Measurements from ENCODE around the gene PTPRM.

GRCh38 chr18:8322486-8322885 is 755.4 kb downstream of the PTPRM start:
- TF ChIP-seq CTCF (IDR thresholded peaks at IDR 0.05): no peak
- no peak for TF ChIP-seq POLR2AphosphoS5 (IDR thresholded peaks at IDR 0.05)
- TF ChIP-seq EP300 (IDR thresholded peaks at IDR 0.05; ENCODE audit: low read depth): no peak
